Right lobe of liver (tissue), 6 donors: ENCODE data around the gene OXT. TPM values are rescaled to one million over a fixed set of nuclear protein-coding genes. Genes with fewer than 3 reads are reported as not detected.
A peak's percentile ranks its signal among the peaks of the same experiment; 100 is the strongest.

Experiments used
- ATAC-seq, 4 donors: fragments of 200-7000 bp; cut with Tn5 transposase; one replicate each; pipeline ENCODE4 v1.9.1; 2020; ENCODE audit warnings: mild to moderate bottlenecking in 4 of 4, moderate library complexity in 4 of 4
- DNase-seq, 3 donors: peaks; one replicate each; pipeline ENCODE4 v3.0.0-alpha.2; 2020
- H3K27ac ChIP-seq, 3 donors: fragments of 200-600 bp; one replicate each; pipeline ENCODE4 v1.8.0; 2022
- H3K27me3 ChIP-seq, 2 donors: fragments of 200-600 bp; one replicate each; pipeline ENCODE4 v1.8.0; 2022
- H3K36me3 ChIP-seq, 4 donors: fragments of 200-600 bp; sonication (generic) in 1 of 4; one replicate each; pipeline versions ENCODE4 v1.5.1 to v1.8.0; 2017 to 2022; ENCODE audit warnings: control low read depth in 1 of 4
- H3K4me1 ChIP-seq, 4 donors: fragments of 200-600 bp; sonication (generic) in 1 of 4; one replicate each; pipeline versions ENCODE4 v1.5.1 to v1.8.0; 2017 to 2022; ENCODE audit warnings: control low read depth in 1 of 4
- H3K4me3 ChIP-seq, 3 donors: fragments of 200-600 bp; one replicate each; pipeline ENCODE4 v1.8.0; 2022
- H3K9me3 ChIP-seq, 4 donors: fragments of 200-600 bp; sonication (generic) in 1 of 4; one replicate each; pipeline versions ENCODE4 v1.5.1 to v1.8.0; 2017 to 2022; ENCODE audit warnings: control low read depth in 1 of 4
- CTCF ChIP-seq, 4 donors: fragments of 200-600 bp in 3 of 4; fragments of 450-650 bp in 1 of 4; IDR thresholded peaks; one replicate each; pipeline versions ENCODE4 v1.5.1 to v1.8.0; 2016 to 2022; ENCODE audit warnings: antibody characterized with exemption in 4 of 4, mild to moderate bottlenecking in 2 of 4
- POLR2A ChIP-seq: fragments of 450-650 bp; IDR thresholded peaks from one replicate; pipeline ENCODE4 v1.6.1; 2017; ENCODE audit warnings: antibody characterized with exemption, mild to moderate bottlenecking
- WGBS: methylation state at CpG from one replicate; pipeline ENCODE4 v1.1.6; 2018; ENCODE audit warnings: low coverage, low lambda C conversion rate; ENCODE audit not compliant: insufficient coverage; ENCODE audit errors: missing lambda C conversion rate; 5-methylcytosine and 5-hydroxymethylcytosine counted together
- intact Hi-C, 2 donors: fragments of 100-400 bp; cut with DNase I; formaldehyde crosslinking; loops; one replicate each; pipeline versions ENCODE4 v1.11.2 to v1.14.1; 2022
- total RNA-seq, 6 experiments: library from RNA; depleted of rRNA in 2 of 6; stranded (reverse); fragments of >200 nt in 2 of 6; fragmentation: NEBNext Ultra II Directional in 3 of 6; extraction: Animal tissue kit (Norgen Biotek cat#: 25700) in 3 of 6; gene quantifications; one replicate each; pipeline versions ENCODE4 v1.1.0 to v1.2.4, GENCODE V29; 2016 to 2023
- donor health status: DM: no; HTN: yes; CAD: no.
- donor health status: DM: no; HTN: no; CAD: no.
- donor health status: DM: no; HTN: no; CAD: no.
- donor health status: DM: no; HTN: yes; CAD: no.
- donor health status: DM: no; HTN: yes; CAD: no.

Gene OXT
- total RNA-seq, 6 experiments from 2014 or later: 1.8 to 41.2 (median 7.0) TPM

- H3K9me3 ChIP-seq: no peaks in the 10 kb centered on the region
- DNase-seq: peak in 2 of 3 donors; percentile 88 to 91
- peak in 1 of 4 donors; percentile 3 for TF ChIP-seq CTCF (IDR thresholded peaks at IDR 0.05)
- no peak for TF ChIP-seq POLR2A
- 32% methylated on average over 22 of the region's 23 CpGs for WGBS
- H3K27ac ChIP-seq: peak overlapping the region in 1 of 3 donors; percentile 40
- no peaks in the 10 kb centered on the region for H3K36me3 ChIP-seq
- ATAC-seq: peak; percentile 27 to 76 (median 54)
- no peaks in the 10 kb centered on the region for H3K27me3 ChIP-seq
- H3K4me1 ChIP-seq: peaks cover 0 to 38% (median 3%) of the 10 kb centered on the region in 4 donors
- intact Hi-C loops: no loop called here
- no peak overlapping the region for H3K4me3 ChIP-seq
Observed at GRCh38 chr20:3067139-3068014, 4.0 kb upstream of the OXT start.

GRCh38 chr20:3068075-3068474 lies 3.3 kb upstream of the OXT start:
- WGBS: 54% methylated on average over 5 of the region's 8 CpGs
- H3K27ac ChIP-seq: peak overlapping the region in 1 of 3 donors; percentile 40

GRCh38 chr20:3068986-3069900 lies 2.2 kb upstream of the OXT start:
- intact Hi-C loops: no loop called here
- peak; percentile 74 to 91 (median 82) for ATAC-seq
- Histone ChIP-seq H3K27ac (no peak overlapping the region), H3K36me3 (no peaks in the 10 kb centered on the region), H3K4me3 (no peak overlapping the region), H3K4me1 (peaks cover 0 to 47% (median 3%) of the 10 kb centered on the region in 4 donors), H3K9me3 (no peaks in the 10 kb centered on the region), H3K27me3 (no peaks in the 10 kb centered on the region)
- 25% methylated on average over 5 of the region's 8 CpGs for WGBS
- TF ChIP-seq POLR2A (no peak), CTCF (IDR thresholded peaks at IDR 0.05) (peak in 1 of 4 donors; percentile 14)
- DNase-seq: peak; percentile 84 to 92 (median 88)

More at GRCh38 chr20:3068075-3068474, 3.3 kb upstream of the OXT start:
- no peaks in the 10 kb centered on the region for H3K9me3 ChIP-seq
- peaks cover 0 to 44% (median 3%) of the 10 kb centered on the region in 4 donors for H3K4me1 ChIP-seq
- DNase-seq (no peak), ATAC-seq (no peak)
- H3K36me3 ChIP-seq: no peaks in the 10 kb centered on the region
- no peak for TF ChIP-seq POLR2A
- TF ChIP-seq CTCF (IDR thresholded peaks at IDR 0.05): no peak
- H3K27me3 ChIP-seq: no peaks in the 10 kb centered on the region
- intact Hi-C loops: no loop called here
- no peak overlapping the region for H3K4me3 ChIP-seq

GRCh38 chr20:3070725-3071124 lies 695 bp upstream of the OXT start:
- Histone ChIP-seq H3K9me3 (no peaks in the 10 kb centered on the region), H3K4me3 (no peak overlapping the region), H3K27ac (no peak overlapping the region), H3K27me3 (no peaks in the 10 kb centered on the region), H3K36me3 (no peaks in the 10 kb centered on the region), H3K4me1 (peaks cover 0 to 47% (median 3%) of the 10 kb centered on the region in 4 donors)
- WGBS: 87% methylated on average over 4 of the region's 4 CpGs
- no peak for TF ChIP-seq POLR2A
- no peak for TF ChIP-seq CTCF (IDR thresholded peaks at IDR 0.05)
- DNase-seq (no peak), ATAC-seq (no peak)
- intact Hi-C loops: no loop called here
